Epithelial cell of esophagus (primary cell): ENCODE results near the gene FAM3B.
A peak's percentile ranks its signal among the peaks of the same experiment; 100 is the strongest.

ENCODE experiments used
- DNase-seq: peaks from one replicate; pipeline ENCODE4 v3.0.0; 2010; ENCODE audit warnings: low read depth
- H3K4me3 ChIP-seq: 2 replicates; pipeline ENCODE4 v1.5.1; 2011; ENCODE audit warnings: mild to moderate bottlenecking, low read length, control low read depth
- CTCF ChIP-seq: IDR thresholded peaks from 2 replicates; pipeline ENCODE4 v1.5.1; 2011; ENCODE audit warnings: low read depth, mild to moderate bottlenecking, low read length, control low read depth, inconsistent platforms; ENCODE audit not compliant: insufficient read depth; ENCODE audit errors: missing control alignments

Gene FAM3B

DNA sequence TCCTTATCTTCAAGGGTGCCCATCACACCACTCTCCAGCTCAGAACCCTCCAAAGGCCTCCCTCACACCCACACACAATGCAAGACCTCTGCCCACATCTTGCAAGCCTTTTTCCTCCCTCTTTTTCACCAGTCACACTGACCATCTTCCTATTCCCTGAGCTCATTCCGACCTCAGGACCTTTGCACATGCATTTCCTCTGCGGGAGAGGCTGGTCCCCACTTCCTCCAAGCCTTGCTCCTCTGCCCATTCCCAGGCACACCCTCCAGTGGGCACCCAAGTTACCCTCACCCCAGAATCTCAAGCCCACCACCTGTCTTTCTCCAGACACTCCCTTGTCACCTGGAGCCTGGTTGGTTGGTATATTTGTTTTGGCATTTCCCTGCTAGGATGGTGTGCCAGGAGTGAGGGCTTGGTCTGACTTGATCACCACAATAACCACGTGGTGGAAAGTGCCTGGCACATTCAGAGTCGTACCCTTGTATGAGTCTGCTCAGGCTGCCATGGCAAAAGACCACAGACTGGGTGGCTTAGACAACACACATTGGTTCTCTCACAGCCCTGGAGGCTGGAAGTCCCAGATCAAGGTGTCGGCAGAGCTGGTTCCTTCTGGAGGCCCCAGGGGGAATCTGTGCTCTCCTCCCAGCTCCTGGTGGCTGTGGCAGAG lies 58.4 kb downstream of the FAM3B start:
- no peak overlapping the region for H3K4me3 ChIP-seq
- peak; percentile 15 for DNase-seq
- no peak for TF ChIP-seq CTCF

GRCh38 chr21:41375875-41376274 lies 59.3 kb downstream of the FAM3B start:
- TF ChIP-seq CTCF: no peak
- no peak overlapping the region for H3K4me3 ChIP-seq
- no peak for DNase-seq

DNA sequence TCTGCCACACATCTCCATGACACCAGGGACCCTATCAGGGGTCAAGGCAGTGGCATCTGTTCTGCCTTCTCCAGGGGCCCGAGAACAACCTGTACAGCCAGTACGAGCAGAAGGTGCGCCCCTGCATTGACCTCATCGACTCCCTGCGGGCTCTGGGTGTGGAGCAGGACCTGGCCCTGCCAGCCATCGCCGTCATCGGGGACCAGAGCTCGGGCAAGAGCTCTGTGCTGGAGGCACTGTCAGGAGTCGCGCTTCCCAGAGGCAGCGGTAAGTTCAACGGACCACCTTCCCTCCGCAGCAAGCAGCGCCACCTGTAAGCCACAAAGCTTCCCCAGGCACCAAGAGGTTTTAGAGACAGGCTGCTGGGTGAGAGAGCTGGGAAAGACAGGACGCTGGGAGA lies 61.1 kb downstream of the FAM3B start:
- H3K4me3 ChIP-seq: no peak overlapping the region
- TF ChIP-seq CTCF: no peak
- no peak for DNase-seq

- no peak for DNase-seq
- no peak for TF ChIP-seq CTCF
- H3K4me3 ChIP-seq: no peak overlapping the region
Observed at GRCh38 chr21:41378849-41379248, 62.2 kb downstream of the FAM3B start.

DNA sequence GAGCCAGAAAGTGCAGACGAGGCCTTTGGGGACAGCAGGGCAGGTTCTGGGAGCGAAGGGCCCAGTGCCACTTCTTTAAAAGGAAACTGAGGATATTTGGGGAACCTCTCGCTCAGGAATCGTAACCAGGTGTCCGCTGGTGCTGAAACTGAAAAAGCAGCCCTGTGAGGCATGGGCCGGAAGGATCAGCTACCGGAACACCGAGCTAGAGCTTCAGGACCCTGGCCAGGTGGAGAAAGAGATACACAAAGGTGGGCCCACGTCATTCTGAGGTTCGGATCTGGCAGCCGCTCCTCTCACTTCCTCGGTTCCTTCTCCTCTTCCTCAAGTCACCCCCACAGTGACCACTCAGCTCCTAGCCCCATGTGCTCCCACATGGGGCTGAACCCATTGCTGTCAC lies 63.3 kb downstream of the FAM3B start:
- no peak overlapping the region for H3K4me3 ChIP-seq
- DNase-seq: no peak
- TF ChIP-seq CTCF: no peak

DNA sequence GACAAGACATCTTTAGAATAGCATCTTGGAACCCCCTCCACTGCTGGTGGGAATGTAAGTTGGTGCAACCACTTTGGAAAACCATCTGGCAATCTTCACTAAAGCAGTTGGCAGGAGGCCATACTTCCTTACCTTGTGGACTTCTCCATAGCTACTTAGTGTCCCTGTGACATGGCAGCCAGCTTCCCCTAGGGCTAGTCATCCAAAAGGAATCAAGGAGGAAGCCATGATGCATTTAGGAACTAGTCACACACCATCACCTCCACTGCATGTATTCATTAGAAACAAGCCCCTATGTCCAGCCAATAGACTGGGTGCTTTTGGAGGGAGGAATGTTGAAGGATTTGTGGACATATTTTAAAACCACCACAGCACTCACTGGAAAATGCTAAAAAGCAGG lies 65.1 kb downstream of the FAM3B start:
- no peak overlapping the region for H3K4me3 ChIP-seq
- no peak for TF ChIP-seq CTCF
- no peak for DNase-seq
